Panc1 (cell line): ENCODE data around the gene SV2C.

Experiments used
- CTCF ChIP-seq: fragments of 450-650 bp; IDR thresholded peaks from 2 replicates; pipeline ENCODE4 v1.5.1; 2017; ENCODE audit warnings: mild to moderate bottlenecking
- REST ChIP-seq, 2 experiments: IDR thresholded peaks; 2 replicates each; pipeline ENCODE4 v1.6.1; 2011 to 2012; ENCODE audit warnings: low read depth in 2 of 2, control low read depth in 1 of 2, low read length in 1 of 2, mild to moderate bottlenecking in 1 of 2, moderate library complexity in 1 of 2; ENCODE audit not compliant: insufficient read depth in 1 of 2

- no peak for TF ChIP-seq CTCF
- TF ChIP-seq REST (IDR thresholded peaks at IDR 0.05; ENCODE audit: insufficient read depth in 1 of 2, low read depth in 2 of 2, low read length in 1 of 2), result no peak
Observed at GRCh38 chr5:76165711-76166374, 82.7 kb downstream of the SV2C start.
